OCI-M2 (cell line): ENCODE data around the gene PTEN.

Experiments
- DNase-seq: peaks from one replicate; lab custom pipeline; 2025; ENCODE audit not compliant: unreplicated experiment; lab: John Stamatoyannopoulos, UW

The PTEN gene

GRCh38 chr10:87918254-87918859, 54.9 kb downstream of the PTEN start:
- DNase-seq, result no peak

DNA sequence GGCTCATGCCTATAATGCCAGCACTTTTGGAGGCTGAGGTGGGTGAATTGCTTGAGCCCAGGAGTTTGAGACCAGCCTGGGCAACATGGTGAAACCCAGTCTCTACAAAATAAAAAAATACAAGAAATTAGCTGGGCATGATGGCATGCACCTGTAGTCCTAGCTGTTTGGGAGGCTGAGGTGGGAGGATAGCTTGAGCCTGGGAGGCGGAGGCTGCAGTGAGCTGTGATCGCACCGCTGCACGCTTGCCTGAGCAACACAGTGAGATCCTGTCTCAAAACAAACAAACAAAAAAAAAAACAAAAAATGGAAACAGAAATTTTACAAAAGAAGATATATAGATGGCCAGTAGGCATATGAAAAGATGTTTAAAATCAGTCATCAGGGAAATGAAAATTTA, 57.1 kb downstream of the PTEN start:
- no peak for DNase-seq

DNA sequence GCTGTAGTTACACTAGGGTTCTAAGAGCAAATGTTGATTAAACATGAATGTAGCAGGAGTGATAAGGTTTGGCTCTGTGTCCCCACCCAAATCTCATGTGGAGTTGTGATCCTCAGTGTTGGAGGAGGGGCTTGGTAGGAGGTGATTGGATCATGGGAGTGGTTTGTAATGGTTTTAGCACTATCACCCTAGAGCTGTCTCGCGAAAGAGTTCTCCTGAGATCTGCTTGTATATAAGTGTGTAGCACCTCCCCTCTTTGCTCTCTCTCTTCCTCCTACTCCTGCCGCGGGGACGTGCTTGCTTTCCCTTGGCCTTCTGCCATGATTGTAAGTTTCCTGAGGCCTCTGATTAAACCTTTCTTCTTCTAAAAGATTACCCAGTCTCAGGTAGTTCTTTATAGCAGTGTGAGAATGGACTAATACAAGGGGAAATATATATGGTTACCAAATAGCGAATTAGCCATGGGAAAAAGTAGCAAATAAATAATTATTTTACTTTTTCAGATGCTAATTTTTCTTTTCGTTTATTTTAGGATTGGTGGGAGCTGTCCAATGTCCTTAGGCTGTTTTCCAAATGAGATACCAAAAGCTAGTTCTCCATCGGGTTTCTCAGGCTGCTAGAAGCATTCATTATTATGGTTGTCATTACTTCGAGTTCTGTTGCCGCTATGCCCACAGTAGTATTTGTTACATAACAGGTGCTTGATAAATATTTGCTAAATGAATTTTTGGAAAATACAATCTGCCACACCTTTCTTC, 58.7 kb downstream of the PTEN start:
- DNase-seq, result no peak

GRCh38 chr10:87923233-87923632, 59.8 kb downstream of the PTEN start:
- DNase-seq, result no peak

DNA sequence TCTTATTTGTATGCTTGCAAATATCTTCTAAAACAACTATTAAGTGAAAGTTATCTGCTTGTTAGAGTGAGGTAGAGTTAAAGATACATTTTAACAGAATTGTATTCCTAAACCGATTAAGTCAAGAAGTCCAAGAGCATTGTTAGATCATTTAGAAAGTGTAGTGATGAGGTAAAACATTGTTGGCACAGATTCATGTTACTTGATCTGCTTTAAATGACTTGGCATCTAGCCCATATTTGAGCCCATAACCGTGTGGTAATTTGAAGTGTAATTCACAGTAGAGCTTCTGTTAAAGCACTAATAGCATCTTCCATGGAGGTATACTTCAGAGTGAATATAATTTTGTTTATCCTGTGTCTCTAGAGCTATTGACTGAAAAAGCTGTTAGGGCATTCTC, 62.1 kb downstream of the PTEN start:
- no peak for DNase-seq

- no peak for DNase-seq
Observed at GRCh38 chr10:87927091-87927490, 63.7 kb downstream of the PTEN start.

DNA sequence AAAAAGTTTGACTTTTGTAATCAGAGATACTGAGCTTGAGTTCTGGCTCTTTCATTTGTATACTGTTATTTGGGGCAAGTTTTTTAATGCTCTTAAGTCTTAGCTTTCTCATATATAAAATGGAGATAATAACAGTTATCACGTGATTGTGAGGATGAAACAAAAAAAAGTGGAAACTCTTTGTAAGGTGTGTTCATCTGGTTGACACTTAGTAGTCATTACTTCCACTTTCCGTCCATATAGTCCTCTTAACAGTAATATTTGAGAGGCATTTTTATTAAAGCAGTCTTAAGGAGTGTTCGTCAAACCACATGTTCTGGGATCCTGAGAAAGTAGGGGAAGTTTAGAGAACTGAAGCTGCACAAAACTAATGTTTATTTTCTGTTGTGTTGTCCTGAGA, 65.6 kb downstream of the PTEN start:
- no peak for DNase-seq

GRCh38 chr10:87930141-87930540, 66.7 kb downstream of the PTEN start:
- no peak for DNase-seq

- DNase-seq, result no peak
Observed at GRCh38 chr10:87930934-87931835, 67.8 kb downstream of the PTEN start.

- no peak for DNase-seq
Observed at GRCh38 chr10:87931836-87932230, 68.4 kb downstream of the PTEN start.

GRCh38 chr10:87935290-87936141, 72.1 kb downstream of the PTEN start:
- no peak for DNase-seq

- no peak for DNase-seq
Observed at GRCh38 chr10:87940210-87940609, 76.8 kb downstream of the PTEN start.

DNA sequence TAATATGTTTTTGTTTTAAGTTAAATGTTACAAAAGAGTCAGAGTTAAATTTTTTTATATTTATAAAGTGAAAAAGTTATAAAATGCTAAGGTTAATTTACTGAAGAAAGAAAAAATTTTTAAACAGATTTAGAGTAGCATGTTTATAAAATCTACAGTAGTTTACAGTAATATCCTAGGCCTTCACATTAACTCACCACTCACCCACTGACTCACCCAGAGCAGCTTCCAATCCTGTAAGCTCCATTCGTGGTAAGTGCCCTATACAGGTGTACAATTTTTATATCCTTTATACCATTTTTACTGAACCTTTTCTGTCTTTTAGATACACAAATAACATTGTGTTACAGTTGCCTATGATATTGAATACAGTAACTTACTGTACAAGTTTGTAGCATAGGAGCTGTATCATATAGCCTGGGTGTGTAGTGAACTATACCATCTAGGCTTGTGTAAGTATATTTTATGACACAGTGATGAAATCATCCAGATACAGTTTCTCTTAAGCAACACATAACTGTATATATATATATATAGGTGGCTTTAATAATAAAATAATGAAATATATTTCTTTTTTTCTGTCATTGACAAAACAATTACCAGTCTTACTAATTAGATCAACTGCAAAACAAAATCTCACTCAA, 79.6 kb downstream of the PTEN start:
- DNase-seq, result no peak

GRCh38 chr10:87945984-87946383, 82.6 kb downstream of the PTEN start:
- DNase-seq, result no peak

DNA sequence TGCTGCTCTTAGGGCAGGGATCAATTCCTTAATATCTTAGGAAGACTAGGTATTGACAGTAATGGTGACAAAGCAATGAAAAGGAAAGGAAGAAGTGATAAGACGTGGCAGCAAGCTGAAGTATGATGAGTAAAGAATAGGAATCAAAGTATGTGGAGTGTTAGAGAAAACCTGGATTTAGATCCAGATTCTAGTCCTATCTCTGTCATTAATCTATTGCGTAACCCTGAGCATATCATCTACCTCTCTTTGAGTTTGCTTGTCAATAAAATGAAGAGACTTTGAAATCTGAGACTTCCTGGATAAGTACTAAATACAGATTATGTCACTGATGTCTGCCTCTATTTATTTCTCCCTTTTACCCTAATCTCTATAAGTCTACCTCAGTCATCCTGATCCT, 89.2 kb downstream of the PTEN start:
- DNase-seq, result no peak

DNA sequence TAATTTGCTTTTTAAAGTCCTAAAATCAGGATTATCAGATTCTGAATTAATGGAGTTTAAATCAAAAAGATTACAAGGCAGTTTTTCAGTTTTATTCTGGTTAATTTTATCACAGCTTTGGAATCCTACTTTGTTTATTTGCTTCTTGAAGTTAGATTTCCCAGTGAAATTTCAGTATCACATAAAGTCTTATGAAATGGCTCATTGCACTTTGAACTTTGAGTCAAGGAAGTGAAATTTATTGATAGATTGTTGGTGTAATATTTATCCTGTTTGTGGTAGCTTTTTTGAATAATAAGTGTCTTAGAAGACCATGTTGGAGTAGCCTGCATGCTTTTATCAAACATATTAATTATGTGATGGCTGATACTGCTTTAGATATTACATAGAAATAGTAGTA, 92.6 kb downstream of the PTEN start:
- DNase-seq, result no peak

- no peak for DNase-seq
Observed at GRCh38 chr10:87957702-87958101, 94.3 kb downstream of the PTEN start.

DNA sequence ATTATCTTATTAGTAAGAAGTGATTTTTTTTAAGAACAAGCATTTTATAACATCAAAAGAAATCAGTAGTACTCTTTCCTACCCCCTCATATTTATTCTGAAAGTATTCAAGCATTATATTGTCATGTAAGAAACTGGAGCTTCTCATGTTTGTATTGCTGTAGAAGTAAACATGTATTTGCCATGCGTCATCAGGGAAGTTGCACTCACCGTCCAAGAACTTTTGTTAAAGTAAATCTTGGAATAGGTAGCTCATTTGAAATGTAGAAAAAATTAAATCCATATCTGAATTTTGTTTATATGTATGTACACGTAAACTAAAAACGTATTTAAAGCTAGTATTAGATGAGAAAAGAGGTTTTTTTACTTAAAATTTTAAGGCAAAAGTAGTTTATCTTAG, 96.8 kb downstream of the PTEN start:
- no peak for DNase-seq

DNA sequence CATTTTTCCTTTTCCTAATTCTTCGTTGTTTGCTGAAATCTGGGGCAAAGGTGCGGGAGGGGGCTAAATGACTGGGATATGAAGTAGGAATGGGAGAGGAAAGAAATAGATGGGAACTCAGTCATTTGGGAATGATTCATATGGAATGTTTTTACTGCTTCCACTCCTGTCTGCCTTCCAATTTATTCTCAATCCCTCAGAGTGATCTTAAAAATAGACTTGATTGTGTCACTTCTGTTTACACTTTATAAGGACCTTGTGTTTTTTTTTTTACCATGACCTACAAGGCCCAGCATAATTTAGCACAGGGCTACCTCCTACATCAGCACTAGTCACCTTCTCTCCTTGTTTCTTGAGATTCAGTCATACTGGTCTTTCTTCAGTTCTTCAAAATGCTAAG, 97.9 kb downstream of the PTEN start:
- DNase-seq, result no peak

GRCh38 chr10:87966459-87966858, 103.0 kb downstream of the PTEN start:
- DNase-seq, result no peak

DNA sequence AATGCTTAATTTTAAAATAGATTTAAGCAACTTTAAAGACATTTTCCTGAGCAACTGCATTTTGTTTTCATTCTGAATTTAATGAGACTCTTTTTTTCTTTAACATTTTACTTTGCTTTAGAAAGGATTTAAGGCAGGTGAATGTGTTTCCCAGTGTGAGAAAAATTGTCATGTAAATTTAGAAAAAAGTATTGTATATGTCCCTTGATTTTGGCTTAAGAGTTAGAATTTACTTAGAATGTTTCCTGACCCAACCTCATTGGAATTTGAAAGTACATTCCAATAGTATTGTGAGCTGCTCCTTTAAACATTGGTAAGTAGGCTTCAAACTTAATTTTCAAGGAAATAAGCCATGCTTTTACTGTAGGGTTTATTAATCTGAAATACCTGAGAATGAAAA, 110.2 kb downstream of the PTEN start:
- DNase-seq, result no peak
